Trophoblast cell (in vitro differentiated cells and primary cell): ENCODE measurements around the gene SLC35B2.

ENCODE experiments used
- DNase-seq, 2 donors: peaks; one replicate each; pipeline ENCODE4 v3.0.0-alpha.2; 2016
- H2AFZ ChIP-seq: 2 replicates; pipeline ENCODE4 v1.6.1; 2013; ENCODE audit warnings: low read length, moderate library complexity, mild to moderate bottlenecking; ENCODE audit not compliant: insufficient read depth, poor library complexity
- H2AK5ac ChIP-seq: 2 replicates; pipeline ENCODE4 v1.6.1; 2013; ENCODE audit warnings: mild to moderate bottlenecking, low read length
- H2BK120ac ChIP-seq: 2 replicates; pipeline ENCODE4 v1.6.1; 2013; ENCODE audit warnings: low read length, mild to moderate bottlenecking, moderate library complexity; ENCODE audit not compliant: insufficient read depth, poor library complexity
- H2BK12ac ChIP-seq: 2 replicates; pipeline ENCODE4 v1.6.1; 2013; ENCODE audit warnings: mild to moderate bottlenecking, low read length, moderate library complexity
- H2BK5ac ChIP-seq: 2 replicates; pipeline ENCODE4 v1.6.1; 2013; ENCODE audit warnings: low read length, low read depth, moderate library complexity, mild to moderate bottlenecking; ENCODE audit not compliant: poor library complexity
- H3K14ac ChIP-seq: 2 replicates; pipeline ENCODE4 v1.6.1; 2013; ENCODE audit warnings: mild to moderate bottlenecking, low read length
- H3K18ac ChIP-seq: 2 replicates; pipeline ENCODE4 v1.6.1; 2013; ENCODE audit warnings: mild to moderate bottlenecking, low read length
- H3K23ac ChIP-seq: 2 replicates; pipeline ENCODE4 v1.6.1; 2013; ENCODE audit warnings: low read length
- H3K27ac ChIP-seq: 2 replicates; pipeline ENCODE4 v1.5.1; 2013; ENCODE audit warnings: low read depth, mild to moderate bottlenecking, inconsistent platforms, low read length, moderate library complexity
- H3K27me3 ChIP-seq: 2 replicates; pipeline ENCODE4 v1.6.1; 2013; ENCODE audit warnings: inconsistent platforms, mild to moderate bottlenecking, low read length, moderate library complexity; ENCODE audit not compliant: insufficient read depth
- H3K36me3 ChIP-seq, 2 experiments: 1 replicate in 1 of 2; 2 replicates in 1 of 2; pipeline ENCODE4 v1.6.1; 2013; ENCODE audit warnings: low read length in 2 of 2, mild to moderate bottlenecking in 2 of 2, moderate library complexity in 1 of 2; ENCODE audit not compliant: insufficient read depth in 2 of 2, control insufficient read depth in 1 of 2
- H3K4ac ChIP-seq: 2 replicates; pipeline ENCODE4 v1.6.1; 2013; ENCODE audit warnings: low read depth, mild to moderate bottlenecking, low read length, moderate library complexity
- H3K4me1 ChIP-seq, 2 experiments: 1 replicate in 1 of 2; 2 replicates in 1 of 2; pipeline ENCODE4 v1.6.1; 2013; ENCODE audit warnings: low read length in 2 of 2, mild to moderate bottlenecking in 2 of 2, moderate library complexity in 1 of 2; ENCODE audit not compliant: insufficient read depth in 2 of 2, control insufficient read depth in 1 of 2
- H3K4me2 ChIP-seq: 2 replicates; pipeline ENCODE4 v1.6.1; 2013; ENCODE audit warnings: inconsistent platforms, mild to moderate bottlenecking, low read length, moderate library complexity
- H3K4me3 ChIP-seq: 2 replicates; pipeline ENCODE4 v1.5.1; 2013; ENCODE audit warnings: mild to moderate bottlenecking, low read depth, low read length, inconsistent platforms
- H3K79me1 ChIP-seq: one replicate; pipeline ENCODE4 v1.6.1; 2013; ENCODE audit warnings: low read length
- H3K79me2 ChIP-seq: 2 replicates; pipeline ENCODE4 v1.6.1; 2013; ENCODE audit warnings: low read length, mild to moderate bottlenecking; ENCODE audit not compliant: control insufficient read depth, insufficient read depth, poor library complexity
- H3K9ac ChIP-seq: 2 replicates; pipeline ENCODE4 v1.6.1; 2013; ENCODE audit warnings: mild to moderate bottlenecking, low read length
- H3K9me3 ChIP-seq: 2 replicates; pipeline ENCODE4 v1.6.1; 2013; ENCODE audit warnings: low read depth, mild to moderate bottlenecking, control low read depth, inconsistent platforms, low read length; ENCODE audit not compliant: insufficient read depth
- H4K12ac ChIP-seq: 2 replicates; pipeline ENCODE4 v1.6.1; 2013; ENCODE audit warnings: low read depth, mild to moderate bottlenecking, low read length, moderate library complexity
- H4K8ac ChIP-seq: 2 replicates; pipeline ENCODE4 v1.6.1; 2013; ENCODE audit warnings: low read depth, mild to moderate bottlenecking, low read length, moderate library complexity
- H4K91ac ChIP-seq: one replicate; pipeline ENCODE4 v1.6.1; 2013; ENCODE audit warnings: low read depth, mild to moderate bottlenecking, low read length, moderate library complexity
- WGBS: extraction: QIAGEN DNeasy Blood & Tissue Kit; methylation state at CpG from one replicate; pipeline ENCODE4 v1.1.7; 2013; ENCODE audit warnings: missing lambda C conversion rate; ENCODE audit not compliant: insufficient read length, insufficient coverage; ENCODE audit errors: extremely low coverage; 5-methylcytosine and 5-hydroxymethylcytosine counted together

The SLC35B2 gene

GRCh38 chr6:44286747-44287146 is 29.4 kb upstream of the SLC35B2 start:
- H4K91ac ChIP-seq = no peak overlapping the region
- no peak overlapping the region for H3K27ac ChIP-seq
- H2AFZ ChIP-seq = no peak overlapping the region
- no peaks in the 10 kb centered on the region for H3K79me2 ChIP-seq
- no peak overlapping the region for H2BK120ac ChIP-seq
- H2AK5ac ChIP-seq = no peak overlapping the region
- H3K14ac ChIP-seq = no peak overlapping the region
- peaks cover 7% of the 10 kb centered on the region for H3K9me3 ChIP-seq
- H2BK5ac ChIP-seq = no peak overlapping the region
- no peaks in the 10 kb centered on the region for H3K79me1 ChIP-seq
- no peak overlapping the region for H3K18ac ChIP-seq
- no peaks in the 10 kb centered on the region for H3K4me1 ChIP-seq
- H3K4ac ChIP-seq = no peak overlapping the region
- H4K12ac ChIP-seq = no peak overlapping the region
- H3K4me2 ChIP-seq = no peak overlapping the region
- no CpG with 5 or more reads among the region's 2 CpGs for WGBS
- H3K9ac ChIP-seq = no peak overlapping the region
- no peaks in the 10 kb centered on the region for H3K27me3 ChIP-seq
- H3K4me3 ChIP-seq = no peak overlapping the region
- no peak overlapping the region for H3K23ac ChIP-seq
- H2BK12ac ChIP-seq = no peak overlapping the region
- no peaks in the 10 kb centered on the region for H3K36me3 ChIP-seq
- H4K8ac ChIP-seq = no peak overlapping the region
- no peak for DNase-seq

DNA sequence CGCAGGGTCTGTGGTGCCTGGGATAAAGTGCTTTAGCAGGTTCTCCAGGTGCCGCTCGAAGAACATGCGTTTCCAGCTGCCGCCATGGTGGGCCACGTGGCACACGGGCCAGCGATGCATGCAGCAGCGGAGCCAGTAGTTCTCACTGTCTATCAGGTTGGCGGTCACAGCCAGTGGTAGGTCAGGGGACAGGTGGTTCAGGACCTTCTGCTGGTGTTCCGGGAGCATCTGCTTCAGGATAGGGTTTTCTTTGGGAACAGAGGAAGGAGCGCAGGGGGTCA is 28.9 kb upstream of the SLC35B2 start:
- H3K18ac ChIP-seq = no peak overlapping the region
- peaks cover 7% of the 10 kb centered on the region for H3K9me3 ChIP-seq
- no peak overlapping the region for H3K23ac ChIP-seq
- H3K79me2 ChIP-seq = no peaks in the 10 kb centered on the region
- H3K4me1 ChIP-seq = no peaks in the 10 kb centered on the region
- no peak for DNase-seq
- H4K91ac ChIP-seq = no peak overlapping the region
- no peak overlapping the region for H3K4me2 ChIP-seq
- H2BK120ac ChIP-seq = no peak overlapping the region
- H3K27ac ChIP-seq = no peak overlapping the region
- WGBS = no CpG with 5 or more reads among the region's 12 CpGs
- no peak overlapping the region for H3K14ac ChIP-seq
- H3K36me3 ChIP-seq = no peaks in the 10 kb centered on the region
- H2BK5ac ChIP-seq = no peak overlapping the region
- H2AK5ac ChIP-seq = no peak overlapping the region
- H2BK12ac ChIP-seq = no peak overlapping the region
- H2AFZ ChIP-seq = no peak overlapping the region
- no peak overlapping the region for H4K8ac ChIP-seq
- no peaks in the 10 kb centered on the region for H3K27me3 ChIP-seq
- no peak overlapping the region for H3K9ac ChIP-seq
- no peak overlapping the region for H3K4ac ChIP-seq
- H3K4me3 ChIP-seq = no peak overlapping the region
- H3K79me1 ChIP-seq = no peaks in the 10 kb centered on the region
- no peak overlapping the region for H4K12ac ChIP-seq

GRCh38 chr6:44285552-44286284 is 28.4 kb upstream of the SLC35B2 start:
- Histone ChIP-seq H3K4me2 (no peak overlapping the region), H3K27ac (no peak overlapping the region), H3K79me1 (no peaks in the 10 kb centered on the region), H3K23ac (no peak overlapping the region), H2AK5ac (no peak overlapping the region), H4K12ac (no peak overlapping the region), H3K36me3 (no peaks in the 10 kb centered on the region), H2BK12ac (no peak overlapping the region), H2BK5ac (no peak overlapping the region), H3K4me3 (no peak overlapping the region), H2AFZ (no peak overlapping the region), H3K79me2 (no peaks in the 10 kb centered on the region), H3K18ac (no peak overlapping the region), H3K9me3 (peaks cover 7% of the 10 kb centered on the region), H4K8ac (no peak overlapping the region), H4K91ac (no peak overlapping the region), H3K4me1 (no peaks in the 10 kb centered on the region), H3K27me3 (no peaks in the 10 kb centered on the region), H3K9ac (no peak overlapping the region), H3K14ac (no peak overlapping the region), H3K4ac (no peak overlapping the region), H2BK120ac (no peak overlapping the region)
- no CpG with 5 or more reads among the region's 25 CpGs for WGBS
- peak in 1 of 2 donors; percentile 34 for DNase-seq

DNA sequence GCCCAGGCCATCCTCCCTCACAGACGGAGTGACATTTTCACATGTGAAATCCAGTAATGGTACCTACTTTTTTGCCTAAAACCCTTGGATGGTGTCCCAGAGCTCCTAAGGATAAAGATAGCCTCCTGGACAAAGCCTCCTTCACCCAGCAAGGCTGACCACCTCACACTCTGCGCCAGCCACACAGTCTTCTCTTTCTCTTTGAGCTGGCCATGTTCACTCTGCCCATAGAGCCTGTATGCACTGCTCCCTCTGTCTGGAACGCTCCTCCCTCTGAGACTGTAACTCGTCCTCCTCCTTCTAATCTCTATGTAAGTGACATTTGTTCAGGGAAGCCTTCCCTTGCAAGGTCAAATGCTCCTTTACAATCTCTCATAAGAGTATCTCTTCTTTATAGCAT is 27.5 kb upstream of the SLC35B2 start:
- H3K4ac ChIP-seq = no peak overlapping the region
- no peak overlapping the region for H2BK120ac ChIP-seq
- H3K18ac ChIP-seq = no peak overlapping the region
- no peak overlapping the region for H4K91ac ChIP-seq
- WGBS = no CpG with 5 or more reads among the region's 4 CpGs
- no peaks in the 10 kb centered on the region for H3K27me3 ChIP-seq
- no peak overlapping the region for H4K8ac ChIP-seq
- H2BK5ac ChIP-seq = no peak overlapping the region
- no peak overlapping the region for H2BK12ac ChIP-seq
- H3K79me2 ChIP-seq = no peaks in the 10 kb centered on the region
- no peak overlapping the region for H3K4me3 ChIP-seq
- H2AK5ac ChIP-seq = no peak overlapping the region
- peaks cover 7% of the 10 kb centered on the region for H3K9me3 ChIP-seq
- no peak overlapping the region for H3K4me2 ChIP-seq
- H3K23ac ChIP-seq = no peak overlapping the region
- H2AFZ ChIP-seq = no peak overlapping the region
- no peak overlapping the region for H3K27ac ChIP-seq
- no peaks in the 10 kb centered on the region for H3K4me1 ChIP-seq
- no peak overlapping the region for H4K12ac ChIP-seq
- H3K79me1 ChIP-seq = no peaks in the 10 kb centered on the region
- H3K14ac ChIP-seq = no peak overlapping the region
- DNase-seq = no peak
- no peak overlapping the region for H3K9ac ChIP-seq
- no peaks in the 10 kb centered on the region for H3K36me3 ChIP-seq
